ENCODE data around the gene CTTNBP2NL. TPM values are rescaled to one million over a fixed set of nuclear protein-coding genes. Genes with fewer than 3 reads are reported as not detected.

The CTTNBP2NL gene
- total and polyA plus RNA-seq, 10 of the 15 experiments (the other 5 are each of a cell fraction or from before 2014, with no cell fraction given) = 2.1 to 11.3 (median 5.6) TPM

DNA sequence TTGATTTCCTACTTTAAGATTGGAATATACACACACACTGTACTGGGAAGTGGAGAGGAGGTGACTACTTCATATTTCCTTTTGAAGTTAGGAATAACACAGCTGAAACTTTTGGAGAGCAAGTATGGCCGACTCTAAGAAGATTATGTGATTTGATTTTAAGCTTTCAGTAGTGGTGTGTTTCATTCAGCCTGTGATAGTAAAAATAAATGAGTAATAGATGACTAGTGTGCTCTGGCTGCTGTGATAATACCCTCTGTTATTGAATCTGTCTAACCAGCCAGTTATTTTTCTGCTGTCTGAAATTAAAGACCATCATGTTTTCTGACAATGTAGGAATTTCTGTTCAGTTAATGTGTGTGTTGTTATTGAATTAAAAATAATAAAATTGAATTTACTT lies 48.3 kb downstream of the CTTNBP2NL start (continued):
- no peak for TF ChIP-seq KLF5 (IDR thresholded peaks at IDR 0.05; ENCODE audit: partially characterized antibody)
- TF ChIP-seq CHD2 (IDR thresholded peaks at IDR 0.05; ENCODE audit: borderline replicate concordance, low read depth, low read length) = no peak
- TF ChIP-seq CBX5 (IDR thresholded peaks at IDR 0.05; ENCODE audit: low read depth) = no peak
- TF ChIP-seq EED (IDR thresholded peaks at IDR 0.05; ENCODE audit: low read depth) = no peak

DNA sequence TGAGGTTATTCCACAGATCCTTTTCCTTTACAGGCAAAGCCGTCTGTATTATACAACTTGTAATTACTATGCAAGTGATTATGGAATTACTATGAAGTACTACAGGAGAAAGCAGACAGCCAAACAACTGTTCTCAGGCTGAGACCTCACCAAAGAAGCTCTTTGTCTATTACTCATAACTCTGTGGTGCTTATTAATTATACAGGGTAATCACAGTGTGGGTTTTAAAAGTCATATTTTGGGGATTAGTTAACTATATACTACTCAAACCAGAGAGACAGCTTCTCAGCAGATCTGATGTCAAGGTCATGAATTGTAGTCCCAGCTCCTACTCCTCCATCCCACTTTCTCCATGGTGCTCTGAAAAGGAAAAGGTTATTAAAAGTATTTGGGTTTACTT lies 49.6 kb downstream of the CTTNBP2NL start:
- Histone ChIP-seq H3K4me1 (ENCODE audit: control insufficient read depth, insufficient read depth, low read length) (no peaks in the 10 kb centered on the region), H3K4me2 (ENCODE audit: control insufficient read depth, insufficient read depth) (no peak overlapping the region), H4K20me1 (ENCODE audit: control insufficient read depth, insufficient read depth) (no peaks in the 10 kb centered on the region), H3K9me3 (replicated peaks; ENCODE audit: control insufficient read depth, insufficient read depth, low read length) (no peaks in the 10 kb centered on the region), H2AFZ (ENCODE audit: control insufficient read depth, low read depth, low read length) (no peak overlapping the region), H3K27me3 (replicated peaks in 1 of 2; ENCODE audit: control insufficient read depth in 2 of 2, insufficient read depth in 2 of 2, low read length in 1 of 2) (no peaks in the 10 kb centered on the region), H3K79me2 (ENCODE audit: control insufficient read depth, insufficient read depth, low read length) (no peaks in the 10 kb centered on the region), H3K4me3 (no peak overlapping the region), H3K9ac (ENCODE audit: control insufficient read depth, insufficient read depth, low read length) (no peak overlapping the region), H3K36me3 (ENCODE audit: control insufficient read depth in 2 of 2, insufficient read depth in 2 of 2, low read length in 1 of 2) (peaks cover 1 to 5% of the 10 kb centered on the region in 2 experiments; a peak in 3 of 4 replicates), H3K27ac (ENCODE audit: control insufficient read depth, insufficient read depth) (no peak overlapping the region)
- ChIA-PET SMC1A (ENCODE audit: uncharacterized antibody, unreplicated experiment) (interaction anchor here (1.1 to 2.0 kb wide), 6 partner anchors 10 to 55 kb away, joined by 3 to 11 read pairs (median 4); no protein-coding TSS in a partner anchor), POLR2A (no interaction called here), CTCF (interaction anchor here (1.0 to 2.1 kb wide), 6 partner anchors 12 to 54 kb away, joined by 3 to 10 read pairs (median 4); no protein-coding TSS in a partner anchor), RAD21 (ENCODE audit: unreplicated experiment) (interaction anchor here (1.0 to 1.3 kb wide), 2 partner anchors 21 to 55 kb away, joined by 3 read pairs; no protein-coding TSS in a partner anchor)
- no peak for FAIRE-seq
- 100% methylated on average over 1 of the region's 1 CpG for WGBS (ENCODE audit: insufficient coverage, insufficient replicate concordance, low lambda C conversion rate, missing lambda C conversion rate)
- DNase-seq (ENCODE audit: low read depth, low spot score) = no peak
- TF ChIP-seq SUPT20H (IDR thresholded peaks at IDR 0.05; ENCODE audit: borderline replicate concordance, control insufficient read depth, low read depth, low read length) = no peak
- no peak for TF ChIP-seq PAX8 (IDR thresholded peaks at IDR 0.05)
- no peak for TF ChIP-seq EED (IDR thresholded peaks at IDR 0.05; ENCODE audit: low read depth)
- TF ChIP-seq, protein P1, sequence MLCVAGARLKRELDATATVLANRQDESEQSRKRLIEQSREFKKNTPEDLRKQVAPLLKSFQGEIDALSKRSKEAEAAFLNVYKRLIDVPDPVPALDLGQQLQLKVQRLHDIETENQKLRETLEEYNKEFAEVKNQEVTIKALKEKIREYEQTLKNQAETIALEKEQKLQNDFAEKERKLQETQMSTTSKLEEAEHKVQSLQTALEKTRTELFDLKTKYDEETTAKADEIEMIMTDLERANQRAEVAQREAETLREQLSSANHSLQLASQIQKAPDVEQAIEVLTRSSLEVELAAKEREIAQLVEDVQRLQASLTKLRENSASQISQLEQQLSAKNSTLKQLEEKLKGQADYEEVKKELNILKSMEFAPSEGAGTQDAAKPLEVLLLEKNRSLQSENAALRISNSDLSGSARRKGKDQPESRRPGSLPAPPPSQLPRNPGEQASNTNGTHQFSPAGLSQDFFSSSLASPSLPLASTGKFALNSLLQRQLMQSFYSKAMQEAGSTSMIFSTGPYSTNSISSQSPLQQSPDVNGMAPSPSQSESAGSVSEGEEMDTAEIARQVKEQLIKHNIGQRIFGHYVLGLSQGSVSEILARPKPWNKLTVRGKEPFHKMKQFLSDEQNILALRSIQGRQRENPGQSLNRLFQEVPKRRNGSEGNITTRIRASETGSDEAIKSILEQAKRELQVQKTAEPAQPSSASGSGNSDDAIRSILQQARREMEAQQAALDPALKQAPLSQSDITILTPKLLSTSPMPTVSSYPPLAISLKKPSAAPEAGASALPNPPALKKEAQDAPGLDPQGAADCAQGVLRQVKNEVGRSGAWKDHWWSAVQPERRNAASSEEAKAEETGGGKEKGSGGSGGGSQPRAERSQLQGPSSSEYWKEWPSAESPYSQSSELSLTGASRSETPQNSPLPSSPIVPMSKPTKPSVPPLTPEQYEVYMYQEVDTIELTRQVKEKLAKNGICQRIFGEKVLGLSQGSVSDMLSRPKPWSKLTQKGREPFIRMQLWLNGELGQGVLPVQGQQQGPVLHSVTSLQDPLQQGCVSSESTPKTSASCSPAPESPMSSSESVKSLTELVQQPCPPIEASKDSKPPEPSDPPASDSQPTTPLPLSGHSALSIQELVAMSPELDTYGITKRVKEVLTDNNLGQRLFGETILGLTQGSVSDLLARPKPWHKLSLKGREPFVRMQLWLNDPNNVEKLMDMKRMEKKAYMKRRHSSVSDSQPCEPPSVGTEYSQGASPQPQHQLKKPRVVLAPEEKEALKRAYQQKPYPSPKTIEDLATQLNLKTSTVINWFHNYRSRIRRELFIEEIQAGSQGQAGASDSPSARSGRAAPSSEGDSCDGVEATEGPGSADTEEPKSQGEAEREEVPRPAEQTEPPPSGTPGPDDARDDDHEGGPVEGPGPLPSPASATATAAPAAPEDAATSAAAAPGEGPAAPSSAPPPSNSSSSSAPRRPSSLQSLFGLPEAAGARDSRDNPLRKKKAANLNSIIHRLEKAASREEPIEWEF (IDR thresholded peaks at IDR 0.05; ENCODE audit: insufficient replicate concordance, low read depth, low read length) = no peak
- TF ChIP-seq, protein P2, sequence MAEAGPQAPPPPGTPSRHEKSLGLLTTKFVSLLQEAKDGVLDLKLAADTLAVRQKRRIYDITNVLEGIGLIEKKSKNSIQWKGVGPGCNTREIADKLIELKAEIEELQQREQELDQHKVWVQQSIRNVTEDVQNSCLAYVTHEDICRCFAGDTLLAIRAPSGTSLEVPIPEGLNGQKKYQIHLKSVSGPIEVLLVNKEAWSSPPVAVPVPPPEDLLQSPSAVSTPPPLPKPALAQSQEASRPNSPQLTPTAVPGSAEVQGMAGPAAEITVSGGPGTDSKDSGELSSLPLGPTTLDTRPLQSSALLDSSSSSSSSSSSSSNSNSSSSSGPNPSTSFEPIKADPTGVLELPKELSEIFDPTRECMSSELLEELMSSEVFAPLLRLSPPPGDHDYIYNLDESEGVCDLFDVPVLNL (IDR thresholded peaks at IDR 0.05; ENCODE audit: low read depth, low read length) = no peak
- ATAC-seq = no peak
- in situ Hi-C loops (cut with MboI) (no loop called here), intact Hi-C loops (cut with micrococcal nuclease; ENCODE audit: unreplicated experiment) (no loop called here)
- no TSS peak for BruUV-seq (replicated peaks)
